Parathyroid adenoma (tissue), 2 donors: Measurements from ENCODE around the gene CHURC1.

Source experiments
- H2AFZ ChIP-seq: fragments of 300-600 bp; sonication (generic); one replicate; pipeline ENCODE4 v1.7.0; 2017; ENCODE audit warnings: antibody characterized with exemption, mild to moderate bottlenecking
- H3K27ac ChIP-seq: fragments of 300-600 bp; sonication (generic); one replicate; pipeline ENCODE4 v1.7.0; 2017
- H3K27me3 ChIP-seq: fragments of 300-600 bp; sonication (generic); one replicate; pipeline ENCODE4 v1.7.0; 2017; ENCODE audit warnings: low read length; ENCODE audit not compliant: control insufficient read depth, insufficient read depth
- H3K36me3 ChIP-seq: fragments of 300-600 bp; sonication (generic); one replicate; pipeline ENCODE4 v1.7.0; 2017; ENCODE audit warnings: low read length; ENCODE audit not compliant: control insufficient read depth, insufficient read depth
- H3K4me1 ChIP-seq: fragments of 300-600 bp; sonication (generic); one replicate; pipeline ENCODE4 v1.7.0; 2017; ENCODE audit warnings: control low read depth
- H3K4me2 ChIP-seq: fragments of 300-600 bp; sonication (generic); one replicate; pipeline ENCODE4 v1.7.0; 2017; ENCODE audit warnings: low read length
- H3K4me3 ChIP-seq: fragments of 300-600 bp; sonication (generic); one replicate; pipeline ENCODE4 v1.7.0; 2017; ENCODE audit warnings: low read depth, low read length
- H3K79me2 ChIP-seq: fragments of 300-600 bp; sonication (generic); one replicate; pipeline ENCODE4 v1.7.0; 2017; ENCODE audit warnings: control low read depth
- H3K9ac ChIP-seq: fragments of 300-600 bp; sonication (generic); one replicate; pipeline ENCODE4 v1.7.0; 2017; ENCODE audit warnings: mild to moderate bottlenecking
- H3K9me3 ChIP-seq: fragments of 300-600 bp; sonication (generic); one replicate; pipeline ENCODE4 v1.7.0; 2017; ENCODE audit warnings: low read length; ENCODE audit not compliant: control insufficient read depth
- CTCF ChIP-seq: fragments of 300-600 bp; sonication (generic); IDR thresholded peaks from one replicate; pipeline ENCODE4 v1.7.0; 2017; ENCODE audit warnings: antibody characterized with exemption, mild to moderate bottlenecking
- donor health status: primary hyperparathyroidism.

Gene CHURC1

DNA sequence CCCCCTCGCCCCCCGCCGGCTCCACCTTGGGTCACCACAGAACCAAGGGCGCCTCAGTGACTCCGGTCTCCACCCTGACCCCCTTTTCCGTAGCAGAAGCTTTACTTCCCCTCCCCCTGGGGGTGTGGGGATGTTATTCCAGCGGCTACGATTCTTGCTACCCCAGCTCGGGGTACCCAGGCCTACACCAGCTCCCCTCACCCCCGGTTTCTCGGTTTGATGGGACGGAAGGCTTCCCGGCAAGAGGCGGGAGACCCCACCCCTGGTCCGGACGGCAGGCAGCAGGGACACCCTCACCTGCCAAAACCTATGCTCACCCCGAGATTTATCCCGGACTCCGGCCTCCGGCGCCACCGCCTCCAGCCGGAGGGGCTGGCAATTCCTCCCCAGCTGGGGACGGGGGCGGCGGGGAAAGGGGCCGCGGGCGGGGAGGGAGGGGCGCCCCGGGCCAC lies 57.3 kb downstream of the CHURC1 start:
- Histone ChIP-seq H3K27ac (peak overlapping the region; percentile 88), H3K79me2 (peaks cover 7% of the 10 kb centered on the region), H3K4me3 (peak overlapping the region; percentile 84), H3K9ac (peak overlapping the region; percentile 71), H3K9me3 (no peaks in the 10 kb centered on the region), H3K4me2 (peak overlapping the region; percentile 93), H3K27me3 (no peaks in the 10 kb centered on the region), H3K36me3 (no peaks in the 10 kb centered on the region), H2AFZ (peak overlapping the region; percentile 72), H3K4me1 (peaks cover 32% of the 10 kb centered on the region)
- TF ChIP-seq CTCF = no peak

DNA sequence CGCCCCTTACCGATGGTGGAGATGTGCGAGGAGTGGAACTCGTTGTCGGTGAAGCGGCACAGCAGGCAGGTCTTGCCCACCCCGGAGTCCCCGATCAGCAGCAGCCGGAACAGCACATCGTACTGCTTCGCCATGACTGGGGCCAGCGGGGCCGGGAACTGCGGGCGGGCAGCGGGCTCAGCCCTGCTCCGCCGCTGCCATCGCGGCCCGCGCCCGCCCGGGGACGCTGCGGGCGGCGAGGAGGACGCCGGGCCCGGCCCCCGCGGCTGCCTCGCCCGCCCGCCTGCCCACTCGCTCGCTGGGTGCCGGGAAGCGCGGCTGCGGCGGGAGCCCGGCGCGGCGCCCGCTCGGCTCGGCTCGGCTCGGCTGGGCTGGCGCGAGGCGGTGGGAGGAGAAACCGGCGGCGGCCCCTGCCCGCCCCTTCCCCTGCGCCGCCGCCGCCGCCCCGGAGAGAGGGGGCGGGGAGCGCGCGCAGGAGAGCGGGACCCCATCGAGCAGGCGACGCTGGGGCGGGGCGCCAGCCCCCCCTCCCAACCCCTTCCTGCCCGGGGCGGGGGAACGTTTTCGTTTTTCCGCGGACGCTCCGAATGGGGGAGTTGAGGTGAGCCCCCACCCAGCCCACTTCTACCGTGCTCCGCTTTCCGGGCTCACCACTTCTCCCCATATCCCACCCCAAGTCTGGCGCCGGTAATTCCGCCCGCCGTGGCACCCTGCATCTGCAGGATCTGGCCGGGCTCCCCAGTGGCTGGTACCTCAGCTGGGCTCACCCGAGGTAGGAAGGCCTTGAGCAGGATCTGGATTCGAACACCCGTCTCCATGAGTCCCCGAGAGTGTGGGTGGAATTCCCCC lies 57.9 kb downstream of the CHURC1 start, which contains the start of gene RAB15:
TSS of gene RAB15 (minus strand) at position 394 of the 849 bp plus-strand sequence. CDS start at position 134, 260 bp downstream.
- H3K36me3 ChIP-seq = no peaks in the 10 kb centered on the region
- H3K79me2 ChIP-seq = peaks cover 7% of the 10 kb centered on the region
- H3K27me3 ChIP-seq = no peaks in the 10 kb centered on the region
- H3K4me1 ChIP-seq = peaks cover 28% of the 10 kb centered on the region
- peak within 1 kb of the TSS; percentile 93 for H3K4me2 ChIP-seq
- H3K27ac ChIP-seq = peak within 1 kb of the TSS; percentile 88
- H3K9me3 ChIP-seq = no peaks in the 10 kb centered on the region
- peak within 1 kb of the TSS; percentile 71 for H3K9ac ChIP-seq
- H2AFZ ChIP-seq = peak within 1 kb of the TSS; percentile 78
- TF ChIP-seq CTCF = no peak
- peak within 1 kb of the TSS; percentile 84 for H3K4me3 ChIP-seq

DNA sequence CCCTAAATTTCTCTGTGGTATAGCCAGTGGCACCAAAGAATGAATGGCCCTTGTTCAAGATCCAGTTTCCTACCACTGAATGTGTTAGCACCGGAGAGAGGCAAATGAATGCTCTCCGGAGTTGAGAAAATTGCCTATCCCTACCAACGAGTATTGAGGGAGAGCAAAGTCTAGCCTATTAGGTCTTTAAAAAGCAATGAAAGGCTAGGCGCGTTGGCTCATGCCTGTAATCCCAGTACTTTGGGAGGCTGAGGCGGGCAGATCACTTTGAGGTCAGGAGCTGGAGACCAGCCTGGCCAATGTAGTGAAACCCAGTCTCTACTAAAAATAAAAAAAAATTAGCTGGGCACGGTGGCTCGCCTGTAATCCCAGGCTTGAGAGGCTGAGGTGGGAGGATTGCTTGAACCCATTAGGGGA lies 58.8 kb downstream of the CHURC1 start:
- Histone ChIP-seq H2AFZ (peak overlapping the region; percentile 78), H3K36me3 (no peaks in the 10 kb centered on the region), H3K27ac (peak overlapping the region; percentile 43), H3K79me2 (peaks cover 5% of the 10 kb centered on the region), H3K4me2 (peak overlapping the region; percentile 82), H3K9me3 (no peaks in the 10 kb centered on the region), H3K4me3 (peak overlapping the region; percentile 70), H3K27me3 (no peaks in the 10 kb centered on the region), H3K4me1 (peaks cover 26% of the 10 kb centered on the region), H3K9ac (no peak overlapping the region)
- no peak for TF ChIP-seq CTCF

GRCh38 chr14:64973826-64974225 lies 59.6 kb downstream of the CHURC1 start:
- Histone ChIP-seq H3K36me3 (no peaks in the 10 kb centered on the region), H3K9ac (no peak overlapping the region), H3K79me2 (peaks cover 5% of the 10 kb centered on the region), H2AFZ (no peak overlapping the region), H3K27me3 (no peaks in the 10 kb centered on the region), H3K4me2 (no peak overlapping the region), H3K4me3 (no peak overlapping the region), H3K4me1 (peaks cover 19% of the 10 kb centered on the region), H3K9me3 (no peaks in the 10 kb centered on the region), H3K27ac (no peak overlapping the region)
- no peak for TF ChIP-seq CTCF
